ENCODE measurements around the gene LARP1.

DNA sequence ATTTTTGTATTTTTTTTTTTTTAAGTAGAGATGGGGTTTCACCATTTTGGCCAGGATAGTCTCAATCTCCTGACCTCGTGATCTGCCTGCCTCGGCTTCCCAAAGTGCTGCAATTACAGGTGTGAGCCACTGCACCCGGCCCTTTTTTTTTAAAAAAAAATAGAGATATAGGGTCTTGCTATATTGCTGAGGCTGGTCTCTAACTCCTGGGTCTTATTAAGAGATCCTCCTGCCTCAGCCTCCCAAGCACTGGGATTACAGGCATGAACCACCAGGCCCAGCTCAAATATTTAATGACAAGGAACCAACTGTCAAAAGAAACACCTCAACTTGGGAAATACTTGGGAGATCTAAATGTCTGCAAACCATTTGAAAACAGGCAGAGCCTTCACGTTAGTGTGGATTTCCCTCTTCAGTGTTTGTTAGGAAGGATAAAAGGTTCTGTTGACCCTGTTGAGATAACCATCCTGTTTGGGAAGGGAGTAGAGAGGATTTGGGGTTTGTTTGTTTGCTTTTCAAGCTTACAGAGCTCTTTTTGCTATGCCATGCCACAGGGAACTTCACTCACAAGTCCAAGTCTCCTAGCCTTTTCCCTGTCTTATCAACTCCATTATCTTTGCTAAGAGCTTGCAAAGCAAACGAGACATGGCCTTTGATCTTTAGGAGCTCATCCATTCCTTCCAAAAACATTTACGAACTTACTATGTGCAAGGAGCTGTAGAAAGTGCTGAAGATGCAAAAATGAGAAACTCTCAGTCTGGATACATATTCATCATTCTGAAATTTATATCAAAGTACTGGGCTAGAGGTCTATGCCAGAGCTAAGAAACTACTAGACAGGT, 87.7 kb downstream of the LARP1 start:
- TF ChIP-seq CTCF (conservative IDR thresholded peaks at IDR 0.05) (no peak), ZFX (IDR thresholded peaks at IDR 0.05) (no peak)
